ENCODE results near the gene FBH1. TPM values are rescaled to one million over a fixed set of nuclear protein-coding genes. Genes with fewer than 3 reads are reported as not detected.
"Not testable (repeated sequence)": the region's sequence is repeated elsewhere in the genome, so short reads cannot be mapped to it uniquely, and the experiment has no call there.

FBH1 gene
- total RNA-seq, 1 donor from 2014 or later = 75.2 TPM

DNA sequence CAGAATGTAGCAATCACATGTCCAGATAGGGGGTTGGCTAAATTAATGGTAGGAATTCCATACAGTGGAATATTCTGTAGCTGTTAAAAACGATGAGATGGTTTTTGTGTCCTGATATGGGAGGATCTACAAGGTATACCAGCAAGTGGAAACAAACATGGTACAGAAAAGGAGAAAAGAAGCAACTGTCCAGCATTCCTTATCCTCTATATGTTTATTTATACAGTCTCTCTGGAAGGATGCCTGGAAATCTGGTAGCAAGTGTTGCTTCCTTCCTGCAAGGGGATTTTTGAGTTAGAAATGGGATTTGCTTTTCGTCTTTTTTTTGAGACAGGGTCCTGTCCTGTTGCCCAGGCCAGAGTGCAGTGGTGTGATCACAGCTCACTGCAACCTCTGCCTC is 68.0 kb downstream of the FBH1 start:
- no peak for DNase-seq (ENCODE audit: low read depth)

DNA sequence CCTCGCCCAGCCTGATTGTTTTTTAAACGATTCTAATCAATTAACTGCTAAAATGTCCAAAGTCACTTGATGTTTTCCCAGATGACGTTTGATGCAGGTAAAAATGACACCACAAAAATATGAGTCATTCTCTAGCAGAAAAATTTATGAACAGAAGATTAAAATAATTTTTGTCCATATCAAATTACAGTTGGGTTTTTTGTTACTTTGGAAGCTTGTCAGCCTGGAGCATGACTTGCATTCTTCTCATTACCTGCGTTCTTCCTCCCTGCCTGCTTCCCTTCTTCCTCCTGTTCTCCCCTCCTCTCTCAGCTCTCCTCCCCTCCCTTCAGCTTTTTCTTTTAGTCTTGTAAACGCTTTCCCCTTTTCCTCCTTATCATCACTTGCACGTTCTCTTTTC is 68.6 kb downstream of the FBH1 start:
- DNase-seq (ENCODE audit: low read depth) = no peak

DNA sequence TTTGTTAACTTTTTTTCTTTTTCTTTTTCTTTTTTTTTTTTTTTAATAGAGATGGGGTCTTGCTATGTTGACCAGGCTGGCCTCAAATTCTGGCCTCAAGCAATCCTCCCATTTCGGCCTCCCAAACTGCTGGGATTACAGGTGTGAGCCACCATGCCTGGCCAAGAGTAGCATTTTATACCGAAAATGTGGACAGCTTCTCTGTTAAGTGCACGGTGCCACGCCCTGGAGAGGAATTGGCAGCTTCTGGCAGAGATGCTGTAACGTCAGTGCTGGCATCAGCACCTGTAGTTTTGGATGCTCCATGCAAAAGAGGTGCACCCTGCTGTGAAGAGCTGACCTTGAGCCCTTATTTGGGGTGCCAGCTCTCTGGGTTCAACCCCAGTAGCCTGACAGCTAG is 69.1 kb downstream of the FBH1 start:
- no peak for DNase-seq (ENCODE audit: low read depth)

DNA sequence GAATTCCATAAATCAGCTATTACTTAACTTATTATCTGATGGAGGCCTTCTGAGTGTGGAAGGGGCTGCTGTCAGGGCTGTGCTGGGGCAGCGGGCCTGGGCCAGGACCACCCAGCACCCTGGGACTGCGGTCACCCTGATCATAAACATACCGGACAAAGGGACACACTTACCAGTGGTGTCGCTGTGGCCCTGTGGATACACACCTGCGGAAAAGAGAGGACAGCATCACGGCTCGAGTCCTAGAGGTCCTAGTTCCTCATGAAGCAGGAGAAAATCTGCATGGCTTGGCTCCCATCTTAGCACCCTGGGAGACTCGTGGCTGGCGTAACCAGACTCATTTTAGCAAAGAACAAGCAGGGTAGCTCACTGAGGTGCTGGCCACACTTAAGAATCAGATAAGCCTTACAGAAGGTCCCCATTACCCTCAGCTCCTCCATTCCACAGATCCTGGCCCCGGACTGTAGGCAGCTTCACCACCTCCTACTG is 69.6 kb downstream of the FBH1 start:
- no peak for DNase-seq (ENCODE audit: low read depth)

DNA sequence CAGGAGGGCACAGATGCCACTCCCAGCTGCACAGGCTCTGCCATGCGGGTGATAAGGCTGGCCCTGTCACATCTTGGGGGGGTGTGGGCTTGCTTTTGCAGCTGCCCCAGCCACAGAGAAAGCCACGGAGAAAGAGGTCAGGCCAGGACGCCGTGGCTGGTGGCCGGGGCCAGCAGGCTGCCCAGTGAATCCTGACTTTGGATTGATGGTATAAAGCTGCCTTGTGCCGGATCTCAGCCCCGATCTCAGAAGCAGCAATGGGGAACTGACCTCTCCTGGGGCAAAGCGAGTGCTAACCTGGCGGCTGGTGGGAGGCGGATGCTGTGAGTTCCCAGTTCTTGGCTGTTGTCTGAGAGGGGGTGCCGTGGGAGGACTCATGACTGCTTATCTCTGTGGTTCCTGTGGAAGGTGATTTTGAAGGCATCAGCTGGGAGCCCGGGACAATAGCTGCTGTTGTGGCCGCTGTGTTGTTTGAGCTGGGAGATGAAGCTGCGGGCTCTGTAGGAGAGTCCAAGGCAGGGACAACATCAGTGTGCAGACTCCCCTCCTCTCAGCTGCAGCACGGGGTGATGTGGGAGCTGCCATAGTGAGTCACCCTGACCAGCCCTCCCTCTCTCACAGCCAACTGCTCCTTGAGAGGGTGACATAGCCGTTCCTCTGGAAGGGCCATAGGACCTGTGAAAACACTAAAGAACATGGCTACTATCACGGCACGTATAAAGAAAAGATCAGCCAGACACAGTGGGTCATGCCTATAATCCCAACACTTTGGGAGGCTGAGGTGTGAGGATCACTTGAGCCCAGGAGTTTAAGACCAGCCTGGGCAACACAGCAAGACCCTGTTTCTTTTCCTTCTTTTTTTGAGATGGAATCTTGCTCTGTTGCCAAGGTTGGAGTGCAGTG is 70.3 kb downstream of the FBH1 start:
- peak; percentile 59 for DNase-seq (ENCODE audit: low read depth)

DNA sequence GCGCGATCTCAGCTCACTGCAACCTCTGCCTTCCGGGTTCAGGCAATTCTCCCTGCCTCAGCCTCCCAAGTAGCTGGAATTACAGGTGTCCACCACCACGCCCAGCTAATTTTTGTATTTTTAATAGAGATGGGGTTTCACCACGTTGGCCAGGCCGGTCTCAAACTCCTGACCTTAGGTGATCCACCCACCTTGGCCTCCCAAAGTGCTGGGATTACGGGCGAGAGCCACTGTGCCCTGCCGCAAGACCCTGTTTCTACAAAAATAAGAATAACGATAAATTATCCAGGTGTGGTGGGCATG is 70.9 kb downstream of the FBH1 start:
- DNase-seq (ENCODE audit: low read depth) = not testable (repeated sequence)

DNA sequence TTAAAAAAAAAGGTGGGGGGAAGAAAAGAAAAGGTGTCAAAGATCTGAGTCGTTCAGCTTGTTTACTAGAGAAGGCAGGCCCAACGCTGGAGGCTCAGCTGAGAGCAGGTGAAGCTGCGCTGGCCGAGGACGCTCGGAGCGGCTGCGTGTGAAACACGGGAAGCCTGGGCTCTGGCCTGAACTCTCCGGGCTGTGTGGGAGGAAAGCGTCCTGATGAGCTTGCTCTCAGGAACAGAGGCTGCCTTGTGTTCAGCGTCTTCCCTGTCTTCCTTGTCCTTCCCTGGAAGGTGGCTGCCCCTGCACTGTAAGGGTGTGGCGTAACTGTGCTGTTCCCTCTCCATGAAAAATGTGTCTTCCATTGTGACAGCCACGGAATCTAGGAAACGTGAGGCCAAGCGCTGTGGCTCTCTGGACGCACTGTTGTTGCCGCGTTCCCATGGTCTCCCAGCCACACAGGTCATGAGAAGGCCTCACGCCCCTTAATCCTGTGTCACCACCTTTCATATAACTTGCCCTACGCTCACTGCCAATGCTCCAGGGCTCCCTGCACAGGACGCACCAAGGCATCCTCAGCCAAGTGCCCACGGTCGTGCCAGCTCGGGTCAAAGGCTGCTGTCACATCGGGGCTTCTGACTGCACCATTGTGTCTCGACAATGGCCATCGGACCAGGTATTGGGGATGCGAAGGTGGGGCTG is 71.5 kb downstream of the FBH1 start:
- DNase-seq (ENCODE audit: low read depth) = no peak

DNA sequence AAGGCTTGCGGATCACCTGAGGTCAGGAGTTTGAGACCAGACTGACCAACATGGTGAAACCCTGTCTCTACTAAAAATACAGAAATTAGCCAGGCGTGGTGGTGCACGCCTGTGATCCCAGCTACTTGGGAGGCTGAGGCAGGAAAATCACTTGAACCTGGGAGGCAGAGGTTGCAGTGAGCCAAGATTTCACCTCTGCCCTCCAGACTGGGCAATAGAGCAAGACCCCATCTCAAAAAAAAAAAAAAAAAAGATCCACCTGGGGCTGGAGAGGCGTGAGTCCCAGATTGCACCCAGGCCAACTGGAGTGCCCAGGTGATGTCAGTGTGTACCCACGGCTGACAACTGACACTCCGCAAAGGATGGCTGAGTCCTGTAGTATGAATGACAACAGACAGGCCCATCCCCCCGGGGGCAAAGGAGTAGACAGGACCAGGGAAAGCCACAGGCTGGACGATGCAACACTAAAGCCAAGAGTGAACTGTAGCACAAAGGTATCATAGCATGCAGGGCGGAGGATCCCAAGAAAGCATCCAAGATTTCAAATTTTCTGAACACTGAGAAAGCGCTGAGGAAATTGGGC is 72.4 kb downstream of the FBH1 start:
- not testable (repeated sequence) for DNase-seq (ENCODE audit: low read depth)

DNA sequence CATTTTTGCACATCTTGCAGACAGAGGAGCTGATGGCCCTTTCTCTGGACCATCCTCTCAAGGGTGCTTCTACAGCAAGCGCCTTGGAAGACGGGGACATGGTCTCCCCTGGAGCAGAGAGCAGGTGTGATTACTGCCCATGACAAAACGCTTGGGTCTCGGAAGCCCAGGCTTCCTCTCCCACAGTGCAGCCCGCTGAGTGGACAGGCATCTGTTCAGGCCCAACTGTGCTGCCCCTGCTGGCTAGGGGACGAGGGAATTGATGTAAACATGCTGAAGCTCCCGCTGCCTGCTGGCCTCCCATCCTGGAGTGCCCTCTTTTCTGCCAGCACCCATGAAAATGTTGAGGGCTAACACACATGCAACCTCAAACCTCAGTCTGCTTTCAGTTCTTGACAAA is 73.0 kb downstream of the FBH1 start:
- no peak for DNase-seq (ENCODE audit: low read depth)

DNA sequence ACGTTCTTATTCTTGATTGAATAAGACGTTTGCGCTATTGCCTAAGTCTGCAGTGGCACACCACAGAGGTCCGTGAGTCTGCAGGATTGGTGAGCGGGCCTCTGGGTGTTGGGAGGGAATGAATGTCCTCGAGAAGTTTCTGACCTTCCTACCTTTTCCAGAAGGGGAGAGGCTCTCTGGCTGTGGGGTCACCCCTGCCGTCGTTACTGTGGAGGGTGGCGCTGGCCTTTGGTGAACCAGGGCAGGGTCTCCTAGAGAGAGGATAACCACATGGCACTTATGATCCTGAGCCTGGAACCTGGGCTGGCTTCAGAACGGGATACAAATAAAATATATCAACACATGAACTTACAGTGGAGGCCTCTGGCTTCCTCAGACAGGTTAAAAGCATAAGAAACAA is 73.5 kb downstream of the FBH1 start:
- DNase-seq (ENCODE audit: low read depth) = no peak

DNA sequence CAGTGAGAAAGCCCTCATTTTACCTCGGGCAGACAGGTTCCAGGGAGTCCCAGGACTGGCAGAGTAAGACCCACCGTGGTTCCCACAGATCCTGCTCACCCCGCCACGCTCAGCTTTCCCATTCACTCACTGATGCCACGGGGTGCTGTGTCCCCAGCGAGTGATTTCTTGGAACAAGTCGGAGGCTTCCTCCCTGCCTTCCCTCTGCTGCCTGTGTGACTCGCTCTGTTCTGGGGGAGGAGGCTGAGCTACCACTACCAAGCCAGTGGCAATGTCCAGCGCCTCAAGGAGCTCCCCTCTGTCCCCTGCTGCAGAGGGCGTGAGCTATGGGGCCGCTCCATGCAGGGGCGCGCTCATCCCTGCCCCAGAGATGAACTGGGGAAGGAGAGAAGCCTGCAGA is 74.7 kb downstream of the FBH1 start:
- no peak for DNase-seq (ENCODE audit: low read depth)

DNA sequence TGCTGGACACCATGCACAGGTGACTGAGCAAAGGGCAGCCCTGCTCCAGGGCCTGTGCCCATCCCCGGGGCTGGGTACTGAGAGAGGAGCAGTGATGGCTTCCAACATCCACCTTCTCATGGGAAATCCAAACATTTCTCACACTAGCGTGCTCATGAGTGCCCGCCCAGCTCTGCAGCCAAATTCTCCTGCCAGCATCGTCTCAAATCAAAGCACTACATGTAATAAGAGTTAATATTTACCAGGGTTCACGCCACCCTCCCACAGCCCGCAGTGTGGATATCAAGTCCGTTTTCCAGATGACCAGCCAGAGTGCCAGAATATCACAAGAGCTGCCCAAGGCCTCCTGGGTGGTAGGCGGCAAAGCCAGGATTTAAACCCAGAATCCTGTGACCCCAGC is 75.2 kb downstream of the FBH1 start:
- no peak for DNase-seq (ENCODE audit: low read depth)

DNA sequence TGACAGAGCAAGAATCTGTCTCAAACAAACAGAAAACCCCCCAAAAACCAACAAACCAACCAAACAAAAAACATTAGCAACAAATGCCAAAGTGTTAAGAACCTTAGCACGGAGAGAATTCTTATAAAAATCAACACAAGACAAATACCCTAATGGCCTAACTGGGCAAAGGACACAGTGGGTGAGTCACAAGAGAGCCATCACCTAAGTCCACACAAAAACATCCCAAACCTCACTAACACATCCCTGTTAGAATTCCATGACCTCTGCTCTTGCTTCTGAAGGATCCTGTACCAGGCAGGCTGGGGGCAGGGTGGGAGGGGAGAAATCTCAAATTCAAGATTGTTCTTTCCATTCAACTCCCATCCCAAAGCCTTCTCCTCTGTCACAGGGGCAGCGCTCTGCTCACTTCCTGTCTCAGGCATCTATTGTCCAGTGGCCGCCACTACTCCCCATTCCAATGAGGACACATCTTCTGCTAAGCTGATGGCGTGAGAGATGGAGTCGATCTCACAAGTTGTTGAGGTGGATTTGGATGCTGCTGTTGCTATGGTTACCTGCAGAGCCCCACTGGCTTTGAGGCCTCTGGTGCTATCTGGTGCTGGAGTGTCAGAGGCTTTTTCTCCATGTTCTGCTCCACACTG is 78.1 kb downstream of the FBH1 start:
- DNase-seq (ENCODE audit: low read depth) = no peak

DNA sequence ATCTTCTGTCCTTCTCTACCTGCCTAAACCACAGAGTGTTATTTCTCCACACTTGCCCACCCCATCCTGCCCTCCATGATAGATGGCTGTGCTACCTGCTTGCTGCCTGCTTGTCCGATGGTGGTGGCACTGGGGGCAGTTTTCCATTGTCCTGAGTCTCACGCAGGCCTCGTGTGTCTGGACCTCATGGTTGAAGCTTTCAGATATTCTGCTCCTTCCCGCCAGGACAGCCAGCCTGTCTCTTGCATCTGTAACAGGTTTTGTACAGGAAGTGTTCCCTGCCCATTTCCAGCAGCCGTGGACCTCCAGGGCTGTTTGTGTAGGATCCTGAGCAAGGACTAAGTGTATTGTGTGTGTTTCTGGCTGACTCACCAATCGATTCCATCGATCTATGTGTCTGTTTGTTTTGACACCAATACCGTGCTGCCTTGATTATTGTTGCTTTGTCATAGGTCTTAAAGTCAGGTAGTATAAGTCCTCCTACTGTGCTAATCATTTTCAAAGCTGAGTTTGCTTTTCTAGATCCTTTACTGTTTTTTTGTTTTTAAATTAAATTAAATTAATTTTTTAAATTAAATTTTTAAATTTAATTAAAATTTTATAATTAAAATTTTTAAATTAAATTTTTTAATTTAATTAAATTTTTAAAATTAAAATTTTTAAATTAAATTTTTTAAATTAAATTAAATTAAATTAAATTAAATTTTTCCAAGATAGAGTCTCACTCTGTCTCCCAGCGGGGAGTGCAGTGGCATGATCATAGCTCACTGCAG is 78.8 kb downstream of the FBH1 start:
- no peak for DNase-seq (ENCODE audit: low read depth)

DNA sequence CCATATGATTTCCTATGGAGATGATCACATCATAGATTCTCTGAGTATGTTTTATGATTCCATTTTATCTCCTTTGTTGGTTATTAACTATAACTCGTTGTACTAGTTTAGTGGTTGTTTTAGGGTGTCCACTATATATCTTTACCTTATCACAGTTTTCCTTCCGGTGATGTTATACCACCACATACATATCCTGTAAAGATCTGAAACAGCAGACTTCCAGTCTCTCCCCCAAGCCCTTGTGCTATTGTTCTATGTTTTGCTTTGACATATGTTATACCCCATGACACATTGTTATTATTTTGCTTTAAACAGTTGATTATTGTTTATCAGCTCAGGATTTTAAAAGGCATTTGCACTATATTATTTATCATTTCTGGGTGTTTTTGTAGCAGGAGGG is 80.0 kb downstream of the FBH1 start:
- DNase-seq (ENCODE audit: low read depth) = no peak

DNA sequence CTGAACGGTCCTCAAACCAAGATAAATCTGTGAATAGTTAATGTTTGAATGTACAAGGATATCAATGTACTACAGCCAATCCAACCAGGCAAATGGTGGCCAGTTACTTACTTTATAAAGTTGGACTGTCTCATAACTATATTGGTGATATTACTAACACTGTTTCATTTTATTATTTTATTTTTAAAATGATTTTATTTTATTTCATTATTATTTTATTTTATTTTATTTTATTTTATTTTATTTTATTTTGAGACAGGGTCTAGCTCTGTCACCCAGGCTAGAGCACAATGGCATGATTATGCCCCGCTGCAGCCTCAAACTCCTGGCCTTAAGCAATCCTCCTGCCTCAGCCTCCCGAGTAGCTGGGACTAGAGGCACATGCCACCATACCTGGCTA is 80.5 kb downstream of the FBH1 start:
- DNase-seq (ENCODE audit: low read depth) = no peak

DNA sequence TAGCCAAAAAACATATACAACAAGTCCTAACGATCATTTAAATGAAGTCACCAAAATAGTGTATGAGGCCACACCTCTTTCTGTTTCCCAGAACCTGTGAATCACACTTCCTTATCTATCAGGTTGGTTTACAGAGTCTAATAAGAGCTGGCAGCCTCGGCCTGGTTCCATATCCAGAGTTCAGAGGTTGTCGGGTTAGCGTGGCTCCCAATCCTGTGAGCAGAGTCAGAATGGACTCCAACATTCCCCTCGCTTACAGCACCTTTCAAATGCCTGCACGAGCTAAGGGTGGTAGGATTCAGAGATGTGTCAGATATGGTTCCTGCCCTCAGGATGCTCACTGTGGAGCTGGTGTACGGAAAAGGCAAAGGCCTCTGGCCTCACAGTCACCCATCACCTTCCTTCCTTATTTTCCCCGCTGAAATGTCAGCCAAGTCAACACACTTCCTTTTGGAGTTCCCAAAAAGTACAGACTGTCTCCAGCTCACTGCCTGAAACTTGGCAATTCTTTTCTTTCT is 81.3 kb downstream of the FBH1 start:
- DNase-seq (ENCODE audit: low read depth) = no peak

DNA sequence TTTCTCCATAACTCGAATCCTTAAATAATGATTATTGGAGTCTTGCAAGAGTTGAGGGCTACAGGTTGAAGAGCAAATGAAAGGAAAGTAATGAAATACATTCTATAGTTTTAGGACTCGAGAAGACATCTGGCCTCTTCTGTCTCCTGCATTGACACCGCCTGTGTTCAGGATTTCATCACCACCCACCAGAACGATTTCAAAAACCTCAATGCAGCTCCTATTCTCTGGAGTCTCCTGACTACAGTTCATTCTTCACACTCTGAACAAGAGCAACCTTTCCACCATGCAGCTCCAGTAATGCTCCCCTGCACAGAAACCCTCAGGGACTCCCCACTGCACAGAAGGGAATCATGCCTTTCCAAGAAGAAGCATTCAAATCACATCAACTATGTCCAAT is 81.8 kb downstream of the FBH1 start:
- DNase-seq (ENCODE audit: low read depth) = no peak

DNA sequence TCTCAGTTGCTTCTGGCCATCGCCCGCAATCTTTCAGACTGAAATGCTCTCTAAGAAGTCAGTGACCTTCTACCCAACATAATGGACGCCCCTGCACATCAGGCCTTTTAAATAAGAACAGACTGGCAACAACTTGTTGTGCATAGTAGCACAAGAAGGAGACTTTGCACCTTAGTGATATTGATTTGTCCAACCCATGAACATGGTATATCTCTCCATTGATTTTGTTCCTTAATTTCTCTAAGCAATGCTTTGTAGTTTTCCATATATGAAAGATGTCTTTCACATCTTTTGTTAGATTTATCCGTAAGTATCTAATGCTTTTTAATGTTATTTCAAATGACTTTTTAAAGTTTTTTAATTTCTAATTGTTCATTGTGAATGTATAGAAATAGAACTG is 83.0 kb downstream of the FBH1 start:
- DNase-seq (ENCODE audit: low read depth) = no peak

DNA sequence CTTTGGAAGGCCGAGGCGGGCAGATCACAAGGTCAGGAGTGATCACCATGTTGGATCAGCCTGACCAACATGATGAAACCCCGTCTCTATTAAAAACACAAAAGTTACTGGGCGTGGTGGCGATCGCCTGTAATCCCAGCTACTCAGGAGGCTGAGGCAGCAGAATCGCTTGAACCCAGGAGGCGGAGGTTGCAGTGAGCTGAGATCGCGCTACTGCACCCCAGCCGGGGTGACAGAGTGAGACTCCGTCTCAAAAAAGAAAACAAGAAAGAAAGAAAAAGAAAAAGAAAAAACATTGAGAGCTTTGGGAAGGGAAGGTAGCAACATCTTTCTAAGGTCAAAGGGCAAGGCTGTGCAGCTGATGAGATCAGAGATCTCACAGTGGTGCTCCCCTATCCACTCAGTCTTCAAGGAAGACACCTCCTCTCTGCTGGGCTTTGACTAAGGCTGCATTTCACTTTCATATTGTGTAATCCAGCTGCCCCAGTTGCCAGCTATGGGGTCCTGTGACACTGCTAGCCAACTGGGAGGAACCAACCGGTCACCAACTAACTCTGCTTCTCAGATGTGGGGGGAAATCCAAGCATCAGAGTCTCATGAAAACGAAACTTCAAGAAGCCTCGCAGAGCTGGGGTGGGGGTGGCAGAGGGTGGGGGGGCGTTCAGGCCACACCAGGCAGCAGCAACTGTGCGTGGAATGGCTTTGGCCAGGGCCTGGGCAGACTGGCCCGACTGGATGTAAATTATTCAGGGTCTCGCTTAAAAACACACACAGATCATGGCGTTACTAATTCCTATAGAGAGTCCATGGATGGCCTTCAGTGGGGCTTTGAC is 85.8 kb downstream of the FBH1 start:
- peak; percentile 17 for DNase-seq (ENCODE audit: low read depth)
